Hepatocyte (in vitro differentiated cells): ENCODE results near the gene CST7. TPM values are rescaled to one million over a fixed set of nuclear protein-coding genes. Genes with fewer than 3 reads are reported as not detected.

Source experiments
- DNase-seq: peaks from one replicate; pipeline ENCODE4 v3.0.0-alpha.2; 2016; ENCODE audit warnings: low spot score
- H2AFZ ChIP-seq: fragments of 200-600 bp; sonication (generic); 2 replicates; pipeline ENCODE4 v1.6.0; 2016; ENCODE audit warnings: antibody characterized with exemption, mild to moderate bottlenecking
- H3K27ac ChIP-seq: fragments of 200-600 bp; sonication (generic); 2 replicates; pipeline ENCODE4 v1.5.1; 2016; ENCODE audit warnings: mild to moderate bottlenecking
- H3K27me3 ChIP-seq: fragments of 200-600 bp; sonication (generic); 2 replicates; pipeline ENCODE4 v1.6.1; 2016
- H3K36me3 ChIP-seq: fragments of 200-600 bp; sonication (generic); replicated peaks from 2 replicates; pipeline ENCODE4 v1.5.1; 2016; ENCODE audit warnings: low read depth; ENCODE audit not compliant: insufficient read depth
- H3K4me1 ChIP-seq: fragments of 200-600 bp; sonication (generic); 2 replicates; pipeline ENCODE4 v1.5.1; 2016; ENCODE audit warnings: mild to moderate bottlenecking, moderate library complexity; ENCODE audit not compliant: insufficient read depth
- H3K4me2 ChIP-seq: fragments of 200-600 bp; sonication (generic); 2 replicates; pipeline ENCODE4 v1.6.0; 2016
- H3K4me3 ChIP-seq: fragments of 200-600 bp; sonication (generic); 2 replicates; pipeline ENCODE4 v1.5.1; 2016; ENCODE audit warnings: mild to moderate bottlenecking
- H3K79me2 ChIP-seq: fragments of 200-600 bp; sonication (generic); 2 replicates; pipeline ENCODE4 v1.6.0; 2017; ENCODE audit warnings: mild to moderate bottlenecking
- H3K9me2 ChIP-seq: fragments of 200-600 bp; sonication (generic); replicated peaks from 2 replicates; pipeline ENCODE4 v1.6.0; 2017; ENCODE audit warnings: mild to moderate bottlenecking; ENCODE audit not compliant: insufficient read depth
- H3K9me3 ChIP-seq: fragments of 200-600 bp; sonication (generic); 2 replicates; pipeline ENCODE4 v1.5.1; 2016; ENCODE audit warnings: low read depth, mild to moderate bottlenecking
- H4K20me1 ChIP-seq: fragments of 200-600 bp; sonication (generic); 2 replicates; pipeline ENCODE4 v1.6.0; 2016; ENCODE audit warnings: mild to moderate bottlenecking; ENCODE audit not compliant: insufficient read depth, poor library complexity, severe bottlenecking
- CTCF ChIP-seq: fragments of 200-600 bp; sonication (generic); IDR thresholded peaks from 2 replicates; pipeline ENCODE4 v1.5.1; 2016; ENCODE audit warnings: antibody characterized with exemption, mild to moderate bottlenecking; ENCODE audit not compliant: poor library complexity
- EZH2 ChIP-seq: fragments of 200-600 bp; sonication (generic); IDR thresholded peaks from 2 replicates; pipeline ENCODE4 v1.6.1; 2016; ENCODE audit warnings: antibody characterized with exemption, mild to moderate bottlenecking, borderline replicate concordance
- EZH2phosphoT487 ChIP-seq: fragments of 200-600 bp; sonication (generic); IDR thresholded peaks from one replicate; pipeline ENCODE4 v1.6.1; 2018; ENCODE audit warnings: antibody characterized with exemption, mild to moderate bottlenecking, low read depth, moderate library complexity; ENCODE audit not compliant: unreplicated experiment, severe bottlenecking
- WGBS: methylation state at CpG from one replicate; pipeline ENCODE4 v1.1.6; 2016; ENCODE audit warnings: low lambda C conversion rate; ENCODE audit errors: missing lambda C conversion rate; 5-methylcytosine and 5-hydroxymethylcytosine counted together
- polyA plus RNA-seq: library from polyadenylated mRNA; unstranded; fragments of >200 nt; fragmentation: Nextera tagmentation; extraction: Ambion mirVana; gene quantifications from 2 replicates; pipeline ENCODE4 v1.2.1, GENCODE V29; 2016
- total RNA-seq: library from RNA; depleted of rRNA; stranded (reverse); fragments of >200 nt; gene quantifications from 2 replicates; pipeline ENCODE4 v1.2.3, GENCODE V29; 2014

Gene CST7
- total and polyA plus RNA-seq, 2 experiments from 2014 or later = not detected

DNA sequence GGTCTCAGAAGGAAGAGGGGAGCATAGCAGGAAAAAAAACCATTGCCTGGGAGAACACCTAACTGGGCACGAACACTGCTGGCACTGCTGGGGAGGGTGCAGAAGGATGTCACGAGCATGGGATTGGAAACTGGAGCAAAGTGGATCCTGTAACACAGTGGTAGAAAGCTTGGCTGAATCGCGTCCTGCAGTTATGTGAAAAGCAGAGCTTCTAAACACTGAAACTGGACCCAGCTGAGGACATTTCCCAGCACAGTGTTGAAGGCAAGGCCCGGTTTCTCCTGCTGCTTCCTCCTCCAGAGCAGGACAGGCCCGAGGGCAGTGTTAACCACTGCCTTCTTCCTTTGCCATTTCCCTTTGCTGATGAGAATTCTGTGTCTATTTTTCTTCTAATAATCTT, 36.7 kb downstream of the CST7 start:
- DNase-seq = no peak
- Histone ChIP-seq H2AFZ (no peak overlapping the region), H3K27me3 (no peaks in the 10 kb centered on the region), H3K36me3 (no peaks in the 10 kb centered on the region), H3K27ac (no peak overlapping the region), H3K4me3 (no peak overlapping the region), H3K9me3 (no peaks in the 10 kb centered on the region), H4K20me1 (peaks cover 7% of the 10 kb centered on the region), H3K79me2 (peaks cover 56% of the 10 kb centered on the region), H3K9me2 (no peaks in the 10 kb centered on the region), H3K4me1 (peaks cover 4% of the 10 kb centered on the region), H3K4me2 (no peak overlapping the region)
- no peak for TF ChIP-seq CTCF
- TF ChIP-seq EZH2phosphoT487 = no peak
- no peak for TF ChIP-seq EZH2
- 65% methylated on average over 6 of the region's 6 CpGs for WGBS

GRCh38 chr20:24986436-24987015, 37.5 kb downstream of the CST7 start:
- H3K9me3 ChIP-seq = no peaks in the 10 kb centered on the region
- TF ChIP-seq EZH2phosphoT487 = no peak
- no peak for TF ChIP-seq EZH2
- TF ChIP-seq CTCF = no peak
- H3K9me2 ChIP-seq = no peaks in the 10 kb centered on the region
- H3K36me3 ChIP-seq = no peaks in the 10 kb centered on the region
- no peak overlapping the region for H3K4me3 ChIP-seq
- 92% methylated on average over 7 of the region's 7 CpGs for WGBS
- H3K27me3 ChIP-seq = no peaks in the 10 kb centered on the region
- no peak overlapping the region for H3K27ac ChIP-seq
- peaks cover 11% of the 10 kb centered on the region for H3K4me1 ChIP-seq
- DNase-seq = no peak
- peaks cover 7% of the 10 kb centered on the region for H4K20me1 ChIP-seq
- H3K4me2 ChIP-seq = no peak overlapping the region
- H3K79me2 ChIP-seq = peaks cover 64% of the 10 kb centered on the region
- no peak overlapping the region for H2AFZ ChIP-seq

- no peaks in the 10 kb centered on the region for H3K9me3 ChIP-seq
- H3K27ac ChIP-seq = no peak overlapping the region
- DNase-seq = no peak
- peaks cover 7% of the 10 kb centered on the region for H4K20me1 ChIP-seq
- H3K9me2 ChIP-seq = no peaks in the 10 kb centered on the region
- no peaks in the 10 kb centered on the region for H3K27me3 ChIP-seq
- H3K4me2 ChIP-seq = no peak overlapping the region
- H3K4me1 ChIP-seq = peaks cover 13% of the 10 kb centered on the region
- no peak overlapping the region for H3K4me3 ChIP-seq
- H2AFZ ChIP-seq = no peak overlapping the region
- WGBS = 91% methylated on average over 2 of the region's 2 CpGs
- no peak for TF ChIP-seq CTCF
- no peak for TF ChIP-seq EZH2
- TF ChIP-seq EZH2phosphoT487 = no peak
- H3K79me2 ChIP-seq = peaks cover 69% of the 10 kb centered on the region
- no peaks in the 10 kb centered on the region for H3K36me3 ChIP-seq
These were observed 38.2 kb downstream of the CST7 start for GRCh38 chr20:24987244-24987643.
